GM12892 (cell line): Measurements from ENCODE around the gene AAK1.

Source experiments
- POLR2A ChIP-seq: IDR thresholded peaks from 2 replicates; pipeline ENCODE4 v1.6.1; 2011; ENCODE audit warnings: low read depth, low read length, control low read depth
- POLR2AphosphoS5 ChIP-seq: IDR thresholded peaks from 2 replicates; pipeline ENCODE4 v1.6.1; 2011; ENCODE audit warnings: low read depth, low read length, control low read depth
- TAF1 ChIP-seq: IDR thresholded peaks from 2 replicates; pipeline ENCODE4 v1.6.1; 2011; ENCODE audit warnings: low read depth, mild to moderate bottlenecking, control low read depth, low read length, borderline replicate concordance

GRCh38 chr2:69660637-69661036 lies 17.1 kb upstream of the AAK1 start:
- TF ChIP-seq POLR2A = no peak
- TF ChIP-seq POLR2AphosphoS5 = no peak
- no peak for TF ChIP-seq TAF1
